HepG2 (cell line): ENCODE data around the gene SYNE1. TPM values are rescaled to one million over a fixed set of nuclear protein-coding genes. Genes with fewer than 3 reads are reported as not detected.

Experiments used
- CCAR2 ChIP-seq: fragments of 200-400 bp; formaldehyde crosslinking; optimal IDR thresholded peaks from 2 replicates; pipeline ENCODE3; 2018; ENCODE audit warnings: low read depth, mild to moderate bottlenecking, low read length, moderate library complexity
- ELF4 ChIP-seq: sonication (generic); formaldehyde crosslinking; IDR thresholded peaks from 2 replicates; pipeline ENCODE4 v1.5.0; 2020; ENCODE audit warnings: missing genetic modification reagents, mild to moderate bottlenecking, moderate library complexity, borderline replicate concordance
- FOXO4 ChIP-seq: sonication (generic); formaldehyde crosslinking; conservative IDR thresholded peaks from 2 replicates; pipeline ENCODE4 v1.8.1; 2023; ENCODE audit warnings: missing genetic modification reagents
- HIC2 ChIP-seq: sonication (generic); formaldehyde crosslinking; IDR thresholded peaks from 2 replicates; pipeline ENCODE4 v1.9.0; 2022; ENCODE audit warnings: low read depth, missing genetic modification reagents
- IRF9 ChIP-seq: sonication (generic); formaldehyde crosslinking; IDR thresholded peaks from 2 replicates; pipeline ENCODE4 v1.8.0; 2022; ENCODE audit warnings: missing genetic modification reagents, mild to moderate bottlenecking, borderline replicate concordance
- KAT8 ChIP-seq: IDR thresholded peaks from 2 replicates; pipeline ENCODE4 v1.6.1; 2016; ENCODE audit warnings: missing genetic modification reagents, missing compliant biosample characterization
- MAF1 ChIP-seq: sonication (generic); formaldehyde crosslinking; IDR thresholded peaks from 2 replicates; pipeline ENCODE4 v1.5.0; 2020; ENCODE audit warnings: missing genetic modification reagents, borderline replicate concordance
- NFAT5 ChIP-seq: sonication (generic); formaldehyde crosslinking; IDR thresholded peaks from 2 replicates; pipeline ENCODE4 v1.4.0; 2020; ENCODE audit warnings: missing genetic modification reagents
- NFYC ChIP-seq: IDR thresholded peaks from 2 replicates; pipeline ENCODE4 v1.6.1; 2016; ENCODE audit warnings: missing genetic modification reagents, missing compliant biosample characterization
- POLR2A ChIP-seq, 2 experiments: IDR thresholded peaks; 2 replicates each; pipeline ENCODE4 v1.6.1; 2011; ENCODE audit warnings: low read depth in 2 of 2, low read length in 2 of 2, mild to moderate bottlenecking in 1 of 2, moderate library complexity in 1 of 2; ENCODE audit not compliant: insufficient read depth in 1 of 2
- SRY ChIP-seq: sonication (generic); formaldehyde crosslinking; IDR thresholded peaks from 2 replicates; pipeline ENCODE4 v1.8.0; 2022; ENCODE audit warnings: mild to moderate bottlenecking, missing genetic modification reagents
- TCF7 ChIP-seq: sonication (generic); IDR thresholded peaks from 2 replicates; pipeline ENCODE4 v1.6.1; 2016; ENCODE audit warnings: antibody characterized with exemption, low read depth
- TGIF2 ChIP-seq: IDR thresholded peaks from 2 replicates; pipeline ENCODE4 v1.6.1; 2016; ENCODE audit warnings: control low read depth, missing compliant biosample characterization
- ZBTB20 ChIP-seq: sonication (generic); formaldehyde crosslinking; IDR thresholded peaks from 2 replicates; pipeline ENCODE4 v1.8.1; 2023; ENCODE audit warnings: missing genetic modification reagents, low read depth, mild to moderate bottlenecking, borderline replicate concordance
- ZNF224 ChIP-seq: sonication (generic); formaldehyde crosslinking; IDR thresholded peaks from 2 replicates; pipeline ENCODE4 v1.5.0; 2020; ENCODE audit warnings: mild to moderate bottlenecking, missing genetic modification reagents
- ZNF383 ChIP-seq: sonication (generic); formaldehyde crosslinking; IDR thresholded peaks from 2 replicates; pipeline ENCODE4 v1.4.0; 2020; ENCODE audit warnings: missing genetic modification reagents, mild to moderate bottlenecking, borderline replicate concordance
- ZNF572 ChIP-seq: sonication (generic); formaldehyde crosslinking; IDR thresholded peaks from 2 replicates; pipeline ENCODE4 v1.5.1; 2020; ENCODE audit warnings: mild to moderate bottlenecking, missing genetic modification reagents
- ZNF616 ChIP-seq: sonication (generic); formaldehyde crosslinking; IDR thresholded peaks from 2 replicates; pipeline ENCODE4 v1.5.0; 2020; ENCODE audit warnings: low read depth, mild to moderate bottlenecking, missing genetic modification reagents
- ZNF740 ChIP-seq: sonication (generic); formaldehyde crosslinking; IDR thresholded peaks from 2 replicates; pipeline ENCODE4 v1.4.0; 2020; ENCODE audit warnings: missing genetic modification reagents
- ZNF879 ChIP-seq: sonication (generic); formaldehyde crosslinking; IDR thresholded peaks from 2 replicates; pipeline ENCODE4 v1.8.1; 2023; ENCODE audit warnings: missing genetic modification reagents
- polyA plus RNA-seq, 8 experiments: library from polyadenylated mRNA; depleted of rRNA in 3 of 8; stranded (reverse) in 7 of 8; unstranded in 1 of 8; fragments of >200 nt; fragmentation: Illumina TruSeq in 4 of 8; extraction: Trizol in 4 of 8; gene quantifications; 2 replicates each; pipeline versions ENCODE4 v1.2.1 to v1.2.3, GENCODE V29; 2011 to 2016; ENCODE audit warnings: low read depth in 4 of 8, missing spikeins in 1 of 8, mixed read lengths in 1 of 8; ENCODE audit not compliant: insufficient read depth in 1 of 8
- total RNA-seq, 5 experiments: library from RNA; depleted of rRNA; stranded (reverse); fragments of >200 nt; fragmentation: Illumina TruSeq; extraction: Trizol; gene quantifications; 2 replicates each; pipeline ENCODE4 v1.2.3, GENCODE V29; 2016; ENCODE audit warnings: low read depth in 1 of 5

Gene SYNE1
- total and polyA plus RNA-seq, 2 of the 13 experiments (the other 11 are each of a cell fraction or from before 2014, with no cell fraction given): 5.5 to 15.9 TPM

GRCh38 chr6:152277826-152278329 is 359.3 kb downstream of the SYNE1 start (continued):
- TF ChIP-seq ZNF224 (CRISPR knock-in tag) (no peak), KAT8 (CRISPR knock-in tag) (peak; percentile 62; the same call in 1 of the 2 replicates), ZNF879 (CRISPR knock-in tag) (no peak), ZBTB20 (no peak), TGIF2 (CRISPR knock-in tag) (peak; percentile 53; the same call in 1 of the 2 replicates), HIC2 (CRISPR knock-in tag) (peak; percentile 86; the same call in 1 of the 2 replicates), ZNF572 (CRISPR knock-in tag) (no peak), ZNF740 (CRISPR knock-in tag) (no peak), NFAT5 (CRISPR knock-in tag) (no peak), IRF9 (CRISPR knock-in tag) (no peak), FOXO4 (CRISPR knock-in tag) (no peak), ZNF383 (CRISPR knock-in tag) (0 out of 2 replicates have a peak, but pooled peaks have one; percentile 54), SRY (CRISPR knock-in tag) (no peak), ELF4 (no peak), TCF7 (peak; percentile 19; the same call in 1 of the 2 replicates), ZNF616 (CRISPR knock-in tag) (no peak), MAF1 (CRISPR knock-in tag) (no peak), CCAR2 (no peak), NFYC (CRISPR knock-in tag) (no peak), POLR2A (IDR thresholded peaks at IDR 0.05; ENCODE audit: insufficient read depth in 1 of 2, low read depth in 2 of 2, low read length in 2 of 2) (0 out of 4 replicates have a peak, but pooled peaks of 1 of the 2 experiments have one; percentile 24)
